Stimulated activated CD8-positive, alpha-beta memory T cell treated with anti-CD3 and anti-CD28 coated beads, Interleukin-15, amount 100 ng/mL, for 4 hours (primary cell): Measurements from ENCODE around the gene LRP3.
"Not testable (repeated sequence)": the region's sequence is repeated elsewhere in the genome, so short reads cannot be mapped to it uniquely, and the experiment has no call there.

Experiments used
- DNase-seq, 2 donors: peaks; one replicate each; pipeline ENCODE4 v3.0.0-alpha.2; 2020; ENCODE audit warnings: low read depth in 2 of 2

The LRP3 gene

GRCh38 chr19:33176670-33177416, 17.3 kb upstream of the LRP3 start:
- DNase-seq: peak; percentile 95 to 97

GRCh38 chr19:33177417-33177979, 16.6 kb upstream of the LRP3 start:
- no peak for DNase-seq

- DNase-seq: no peak
Observed at GRCh38 chr19:33186431-33187182, 7.5 kb upstream of the LRP3 start.

GRCh38 chr19:33187183-33187540, 7.0 kb upstream of the LRP3 start:
- DNase-seq: no peak

- DNase-seq: no peak
Observed at GRCh38 chr19:33189453-33189852, 4.7 kb upstream of the LRP3 start.

- DNase-seq: not testable (repeated sequence)
Observed at GRCh38 chr19:33191092-33191491, 3.0 kb upstream of the LRP3 start.

GRCh38 chr19:33191501-33191900, 2.6 kb upstream of the LRP3 start:
- DNase-seq: no peak

- DNase-seq: no peak
Observed at GRCh38 chr19:33192010-33192409, 2.1 kb upstream of the LRP3 start.

- DNase-seq: no peak
Observed at GRCh38 chr19:33193269-33193864, 763 bp upstream of the LRP3 start.

GRCh38 chr19:33194532-33194885, 379 bp downstream of the LRP3 start:
- DNase-seq: no peak

- DNase-seq: no peak
Observed at GRCh38 chr19:33194886-33195644, 935 bp downstream of the LRP3 start.

- no peak for DNase-seq
Observed at GRCh38 chr19:33195645-33196347, 1.7 kb downstream of the LRP3 start.

GRCh38 chr19:33196446-33197193, 2.5 kb downstream of the LRP3 start:
- DNase-seq: no peak

- no peak for DNase-seq
Observed at GRCh38 chr19:33197591-33198000, 3.5 kb downstream of the LRP3 start.

- DNase-seq: no peak
Observed at GRCh38 chr19:33198169-33198568, 4.0 kb downstream of the LRP3 start.

GRCh38 chr19:33199441-33200265, 5.5 kb downstream of the LRP3 start:
- no peak for DNase-seq

- DNase-seq: no peak
Observed at GRCh38 chr19:33201473-33201872, 7.3 kb downstream of the LRP3 start.

GRCh38 chr19:33201886-33202545, 7.9 kb downstream of the LRP3 start:
- DNase-seq: no peak
